Measurements from ENCODE around the gene RHBDF2.
A peak's percentile ranks its signal among the peaks of the same experiment; 100 is the strongest.
"Not testable (repeated sequence)": the region's sequence is repeated elsewhere in the genome, so short reads cannot be mapped to it uniquely, and the experiment has no call there.

Gene RHBDF2

GRCh38 chr17:76523084-76524037, 22.1 kb upstream of the RHBDF2 start:
- DNase-seq, result peak; percentile 81

- DNase-seq, result not testable (repeated sequence)
These were observed 20.5 kb upstream of the RHBDF2 start for GRCh38 chr17:76521683-76522082.

DNA sequence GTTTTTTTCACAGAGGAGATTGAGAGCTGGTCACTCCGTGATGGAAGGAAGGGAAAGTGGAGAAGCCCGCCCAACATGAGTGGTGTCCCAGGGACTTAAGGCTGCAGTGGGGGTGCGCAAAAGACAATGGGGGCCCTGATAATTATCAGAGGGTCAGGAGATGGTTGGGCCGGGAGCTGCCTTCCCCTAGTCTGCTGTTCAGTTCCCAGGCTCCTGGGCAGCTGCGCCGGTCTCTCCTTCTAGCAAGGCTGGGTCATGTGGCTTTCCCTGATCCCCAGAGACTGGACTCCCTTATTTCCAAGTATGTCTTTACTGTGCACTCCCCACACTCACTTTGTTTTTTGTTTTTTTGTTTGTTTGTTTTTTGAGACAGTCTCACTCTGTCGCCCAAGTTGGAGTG, 20.0 kb upstream of the RHBDF2 start:
- no peak for DNase-seq

DNA sequence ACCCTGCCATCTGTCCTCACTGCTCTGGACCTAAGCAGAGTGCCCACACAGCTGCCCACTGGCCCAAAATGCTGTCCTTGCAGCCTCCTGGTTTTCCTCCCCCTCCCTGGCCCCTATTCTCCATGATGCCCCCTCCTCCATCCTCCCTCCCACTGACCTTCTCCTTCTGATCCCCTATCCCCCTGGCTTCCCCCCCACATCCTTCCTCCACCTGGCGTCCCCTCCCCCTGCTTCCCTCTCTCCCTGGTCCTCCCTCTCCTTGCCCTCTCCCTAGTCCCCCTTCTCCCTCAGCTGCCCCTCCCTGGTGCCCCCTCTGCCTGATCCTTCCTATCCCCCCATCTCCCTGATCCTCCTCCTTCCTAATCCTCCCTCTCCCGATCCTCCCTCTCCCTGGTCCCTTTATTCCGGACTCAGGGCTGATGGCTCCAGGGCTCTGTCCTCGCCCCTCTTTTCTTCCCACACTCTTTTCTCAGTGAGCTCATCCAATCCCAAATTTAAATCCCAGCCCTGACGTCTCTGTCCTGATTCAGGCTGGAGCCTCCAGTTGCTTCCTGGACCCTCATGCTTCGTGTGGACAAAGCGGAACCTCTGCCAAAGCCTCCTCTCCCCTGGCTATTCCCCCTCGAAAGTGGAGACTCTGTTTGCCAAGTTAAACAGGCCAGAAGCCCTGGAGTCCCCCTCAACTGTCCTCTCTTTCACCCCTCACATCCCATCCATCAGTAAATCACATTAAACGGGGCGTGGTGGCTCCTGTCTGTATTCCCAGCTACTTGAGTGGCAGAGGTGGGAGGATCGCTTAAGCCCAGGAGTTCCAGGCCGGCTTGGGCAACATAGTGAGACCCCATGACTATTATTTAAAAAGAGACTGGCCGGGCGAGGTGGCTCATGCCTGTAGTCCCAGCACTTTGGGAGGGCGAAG, 18.1 kb upstream of the RHBDF2 start:
- no peak for DNase-seq

DNA sequence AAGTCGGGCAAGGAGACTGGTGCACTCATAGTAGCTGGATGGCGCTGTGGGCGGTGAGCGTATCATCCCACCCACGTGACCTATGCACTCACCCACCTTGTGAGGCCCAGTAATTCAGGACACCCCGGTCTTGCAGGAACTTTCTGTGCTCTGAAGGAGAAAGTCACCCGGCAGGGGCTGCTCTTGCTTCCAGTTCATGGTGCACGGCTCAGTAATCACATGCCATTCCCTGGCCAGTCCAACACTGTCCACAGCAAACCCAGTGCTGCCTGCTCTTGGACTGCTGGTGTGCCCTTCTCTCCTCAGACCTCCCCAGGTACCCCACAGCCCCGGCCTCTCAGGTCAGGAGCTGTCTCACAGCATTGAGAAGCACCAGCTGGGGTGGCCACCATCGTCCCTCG, 16.4 kb upstream of the RHBDF2 start:
- DNase-seq, result no peak

DNA sequence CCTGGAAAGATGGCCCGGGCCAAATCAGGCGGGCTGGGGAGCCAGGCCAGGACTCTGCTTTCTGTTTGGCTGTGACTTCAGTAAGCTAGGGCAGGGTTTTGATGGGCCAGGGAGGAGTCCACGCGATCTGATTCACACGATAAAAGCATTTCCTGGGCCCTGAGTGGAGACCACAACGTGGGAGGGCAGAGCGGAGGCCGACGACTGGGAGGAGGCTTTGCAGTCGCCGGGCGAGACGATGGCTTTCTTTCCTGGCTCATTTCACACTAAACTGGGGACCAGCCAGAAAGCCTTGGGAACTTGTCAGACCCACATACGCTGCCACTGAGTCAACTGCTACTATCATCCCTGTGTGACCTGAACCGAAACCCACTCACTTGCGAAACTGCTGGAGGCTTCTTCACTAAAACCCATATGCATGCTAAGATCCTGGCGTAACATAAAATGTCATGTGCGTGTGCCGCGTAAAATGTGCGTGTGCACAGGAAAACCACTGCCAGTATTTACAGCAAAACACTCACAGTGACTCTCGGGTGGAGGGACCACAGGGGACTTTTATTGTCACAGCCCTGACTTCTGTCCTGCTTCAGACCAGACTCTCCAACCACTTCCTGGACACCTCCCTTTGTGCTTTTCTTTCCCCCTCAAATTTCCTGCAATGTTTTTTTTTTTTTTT, 14.2 kb upstream of the RHBDF2 start:
- peak; percentile 61 for DNase-seq

GRCh38 chr17:76514355-76514754, 13.1 kb upstream of the RHBDF2 start:
- not testable (repeated sequence) for DNase-seq

DNA sequence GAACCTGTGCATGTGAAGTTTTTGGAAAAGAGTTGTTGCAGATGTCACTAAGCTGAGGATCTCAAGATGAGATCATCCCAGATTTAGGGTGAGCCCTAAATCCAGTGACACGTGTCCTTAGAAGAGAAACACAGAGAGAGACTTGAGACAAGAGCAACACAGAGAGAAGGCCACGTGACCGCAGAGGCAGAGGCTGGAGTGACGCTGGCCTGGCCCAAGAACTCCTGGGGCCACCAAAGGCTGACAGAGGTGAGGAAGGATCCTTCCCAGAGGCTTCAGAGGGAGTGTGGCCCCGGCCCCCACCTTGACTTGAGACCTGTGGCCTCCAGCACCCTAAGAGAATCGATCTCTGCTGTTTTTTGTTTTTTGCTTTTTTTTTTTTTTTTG, 12.1 kb upstream of the RHBDF2 start:
- no peak for DNase-seq

DNA sequence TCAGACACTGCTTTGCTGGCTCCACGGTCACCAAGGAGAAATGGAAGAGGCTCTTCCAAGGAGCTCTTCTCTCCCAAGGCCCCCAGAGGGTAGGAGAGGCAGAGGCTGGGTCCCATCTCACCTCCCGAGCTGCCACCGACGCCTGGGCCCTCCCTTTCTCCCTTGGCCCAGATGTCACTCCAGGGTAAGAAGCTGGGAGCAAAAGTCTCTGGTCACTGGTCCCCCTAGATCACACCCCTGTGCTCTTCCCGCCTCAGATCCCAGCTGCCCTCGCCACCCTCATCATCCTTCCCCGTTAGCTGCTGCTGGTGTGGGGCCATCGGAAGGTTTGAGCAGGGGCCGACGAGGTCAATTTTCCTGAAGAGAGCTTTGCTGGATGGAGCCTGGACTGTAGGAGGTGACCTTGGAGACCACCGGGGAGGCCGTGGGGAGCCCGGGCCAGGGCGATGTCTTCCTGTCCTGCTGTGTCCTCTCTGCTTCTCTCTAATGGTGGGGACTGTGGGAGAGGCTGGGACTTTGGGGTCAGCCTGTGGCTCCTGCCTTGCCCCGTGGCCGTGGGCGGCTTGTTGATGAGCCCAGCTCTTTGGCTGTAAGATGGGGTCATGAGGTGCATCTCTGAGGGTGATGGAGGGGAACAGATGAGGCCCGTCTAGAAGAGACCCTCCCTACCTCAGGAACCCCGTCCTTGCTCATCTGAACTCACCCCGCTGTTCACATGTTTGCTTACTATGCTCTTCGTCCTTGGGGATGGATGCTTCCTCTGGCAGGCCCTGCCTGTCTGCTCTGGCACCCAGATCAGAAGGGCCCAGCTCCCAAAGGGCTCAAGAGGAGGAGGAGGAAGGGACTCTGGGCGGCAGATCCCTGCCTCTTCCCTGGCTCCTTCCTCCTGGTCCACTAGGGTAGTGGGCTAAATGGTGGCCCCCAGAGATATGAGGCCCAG, 11.4 kb upstream of the RHBDF2 start:
- no peak for DNase-seq

DNA sequence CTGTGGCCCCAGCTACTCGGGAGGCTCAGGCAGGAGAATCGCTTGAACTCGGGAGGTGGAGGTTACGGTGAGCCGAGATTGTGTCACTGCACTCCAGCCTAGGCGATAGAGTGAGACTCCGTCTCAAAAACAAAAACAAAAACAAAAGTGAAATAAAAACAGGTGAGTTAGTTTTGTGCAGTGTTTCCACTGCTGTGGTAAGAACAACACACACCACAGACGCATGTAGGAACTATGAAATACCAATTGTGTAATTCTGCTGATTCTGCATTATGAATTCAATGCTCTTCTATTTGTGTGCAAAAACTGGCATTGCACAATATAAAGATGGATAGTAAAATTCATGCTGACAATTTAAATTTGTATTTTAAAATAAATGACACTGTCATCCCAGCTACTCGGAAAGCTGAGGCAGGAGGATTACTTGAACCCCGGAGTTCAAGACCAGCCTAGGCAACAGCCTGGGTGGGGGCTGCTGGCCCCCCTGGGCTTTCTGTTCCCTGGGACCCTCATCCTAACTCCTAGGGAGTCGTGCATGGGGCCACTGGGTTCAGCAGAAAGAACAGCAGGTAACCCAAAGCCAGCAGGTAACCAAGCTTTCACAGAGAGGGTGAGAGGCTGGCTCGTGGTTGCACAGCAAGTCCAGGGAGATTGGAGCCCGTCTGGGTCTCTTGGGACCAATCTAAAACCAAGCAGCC, 10.6 kb upstream of the RHBDF2 start:
- no peak for DNase-seq

- no peak for DNase-seq
These were observed 9.6 kb upstream of the RHBDF2 start for GRCh38 chr17:76510831-76511244.

GRCh38 chr17:76508472-76509063, 7.3 kb upstream of the RHBDF2 start:
- not testable (repeated sequence) for DNase-seq

- DNase-seq, result peak; percentile 86
These were observed 5.5 kb upstream of the RHBDF2 start for GRCh38 chr17:76506408-76507345.

- DNase-seq, result no peak
These were observed 2.9 kb upstream of the RHBDF2 start for GRCh38 chr17:76504117-76504516.

GRCh38 chr17:76502341-76503211, 1.4 kb upstream of the RHBDF2 start:
- no peak for DNase-seq

- DNase-seq, result no peak
These were observed 644 bp upstream of the RHBDF2 start for GRCh38 chr17:76501827-76502307.

GRCh38 chr17:76500747-76501017, 541 bp downstream of the RHBDF2 start:
- DNase-seq, result no peak

GRCh38 chr17:76500074-76500746, 1.0 kb downstream of the RHBDF2 start:
- DNase-seq, result no peak
